IPS-11a (cell line): ENCODE results near the gene GOLGA8N.

Source experiments
- H3K4me3 ChIP-seq: one replicate; pipeline ENCODE4 v1.5.1; 2013; ENCODE audit warnings: low read depth, low read length, control low read depth

GOLGA8N gene

GRCh38 chr15:32651229-32651837 lies 58.1 kb downstream of the GOLGA8N start:
- H3K4me3 ChIP-seq: no peak overlapping the region

GRCh38 chr15:32652178-32652577 lies 58.9 kb downstream of the GOLGA8N start:
- H3K4me3 ChIP-seq: no peak overlapping the region

GRCh38 chr15:32656091-32656490 lies 62.8 kb downstream of the GOLGA8N start:
- H3K4me3 ChIP-seq: no peak overlapping the region

- H3K4me3 ChIP-seq: no peak overlapping the region
These were observed 63.2 kb downstream of the GOLGA8N start for GRCh38 chr15:32656496-32656895.
